IMR-90 (cell line): ENCODE measurements around the gene AKNA. TPM values are rescaled to one million over a fixed set of nuclear protein-coding genes. Genes with fewer than 3 reads are reported as not detected.

ENCODE experiments used
- ATAC-seq: fragments of 200-7000 bp; cut with Tn5 transposase; 2 replicates; pipeline ENCODE4 v1.9.1; 2020; ENCODE audit warnings: low read depth, mild to moderate bottlenecking, moderate library complexity
- BruUV-seq: library from RNA; stranded (reverse); fragments of 400-500 nt; replicated peaks from 2 replicates; lab custom pipeline; 2021; lab: Mats Ljungman, UMichigan
- CTCF ChIA-PET: fragments of 300-600 bp; formaldehyde crosslinking; extraction: SDS; loops from one replicate; lab custom pipeline; 2021; ENCODE audit warnings: antibody characterized with exemption; lab: Yijun Ruan, JAX
- POLR2A ChIA-PET: fragments of 300-600 bp; sonication (Branson Sonifier 250); formaldehyde crosslinking; loops from one replicate; lab custom pipeline; 2022; ENCODE audit warnings: antibody characterized with exemption; ENCODE audit not compliant: unreplicated experiment; lab: Charles Lee
- DNase-seq: peaks from one replicate; pipeline ENCODE4 v3.0.0; 2013
- H2AFZ ChIP-seq: replicated peaks from 2 replicates; pipeline ENCODE3; 2013; ENCODE audit warnings: low read length, mild to moderate bottlenecking; ENCODE audit not compliant: poor library complexity
- H2AK5ac ChIP-seq: 2 replicates; pipeline ENCODE4 v1.6.1; 2013; ENCODE audit warnings: low read depth, low read length, inconsistent platforms
- H2AK9ac ChIP-seq: replicated peaks from 2 replicates; pipeline ENCODE3; 2013; ENCODE audit warnings: mild to moderate bottlenecking, low read depth, low read length, moderate library complexity; ENCODE audit not compliant: poor library complexity
- H2BK120ac ChIP-seq: 2 replicates; pipeline ENCODE4 v1.6.1; 2013; ENCODE audit warnings: low read depth, low read length, inconsistent platforms
- H2BK15ac ChIP-seq: 3 replicates; pipeline ENCODE4 v1.6.1; 2013; ENCODE audit warnings: low read depth, low read length, inconsistent platforms
- H2BK20ac ChIP-seq: 2 replicates; pipeline ENCODE4 v1.6.1; 2013; ENCODE audit warnings: low read depth, mild to moderate bottlenecking, inconsistent platforms, low read length, moderate library complexity
- H2BK5ac ChIP-seq: 2 replicates; pipeline ENCODE4 v1.6.1; 2013; ENCODE audit warnings: mild to moderate bottlenecking, low read depth, low read length, inconsistent platforms; ENCODE audit not compliant: poor library complexity, severe bottlenecking
- H3K14ac ChIP-seq: replicated peaks from 2 replicates; pipeline ENCODE4 v1.6.1; 2013; ENCODE audit warnings: low read depth, low read length, inconsistent platforms
- H3K18ac ChIP-seq: 2 replicates; pipeline ENCODE4 v1.6.1; 2013; ENCODE audit warnings: low read depth, low read length, control low read depth
- H3K23ac ChIP-seq: 2 replicates; pipeline ENCODE4 v1.6.1; 2013; ENCODE audit warnings: low read depth, low read length, inconsistent platforms
- H3K27ac ChIP-seq: 2 replicates; pipeline ENCODE4 v1.5.1; 2013; ENCODE audit warnings: mild to moderate bottlenecking, control low read depth, low read length; ENCODE audit not compliant: insufficient read depth
- H3K27me3 ChIP-seq: 2 replicates; pipeline ENCODE4 v1.6.1; 2013; ENCODE audit warnings: low read length; ENCODE audit not compliant: control insufficient read depth, insufficient read depth
- H3K36me3 ChIP-seq: 2 replicates; pipeline ENCODE4 v1.6.1; 2013; ENCODE audit warnings: low read length, mixed read lengths; ENCODE audit not compliant: control insufficient read depth, insufficient read depth
- H3K4ac ChIP-seq: 2 replicates; pipeline ENCODE4 v1.6.1; 2013; ENCODE audit warnings: low read depth, low read length, inconsistent platforms
- H3K4me1 ChIP-seq: 2 replicates; pipeline ENCODE4 v1.6.1; 2013; ENCODE audit warnings: low read length, mixed read lengths; ENCODE audit not compliant: control insufficient read depth, insufficient read depth
- H3K4me2 ChIP-seq: 2 replicates; pipeline ENCODE4 v1.6.1; 2013; ENCODE audit warnings: low read depth, mild to moderate bottlenecking, control low read depth, low read length, moderate library complexity
- H3K4me3 ChIP-seq: 2 replicates; pipeline ENCODE4 v1.5.1; 2013; ENCODE audit warnings: low read depth, mild to moderate bottlenecking, control low read depth, low read length, moderate library complexity; ENCODE audit not compliant: insufficient read depth
- H3K56ac ChIP-seq: 2 replicates; pipeline ENCODE4 v1.6.1; 2013; ENCODE audit warnings: low read length, inconsistent platforms; ENCODE audit not compliant: insufficient read depth; ENCODE audit errors: extremely low read depth
- H3K79me1 ChIP-seq, 2 experiments: 2 replicates each; pipeline ENCODE4 v1.6.1; 2013; ENCODE audit warnings: low read length in 2 of 2, inconsistent platforms in 1 of 2, low read depth in 1 of 2
- H3K9ac ChIP-seq: 2 replicates; pipeline ENCODE4 v1.6.1; 2013; ENCODE audit warnings: low read depth, low read length, control low read depth
- H3K9me1 ChIP-seq: 2 replicates; pipeline ENCODE4 v1.6.1; 2013; ENCODE audit warnings: low read length, inconsistent platforms; ENCODE audit not compliant: insufficient read depth
- H3K9me3 ChIP-seq: 2 replicates; pipeline ENCODE4 v1.6.1; 2013; ENCODE audit warnings: low read length; ENCODE audit not compliant: control insufficient read depth, insufficient read depth
- H4K20me1 ChIP-seq: 2 replicates; pipeline ENCODE4 v1.6.1; 2013; ENCODE audit warnings: low read length, inconsistent platforms; ENCODE audit not compliant: insufficient read depth
- H4K5ac ChIP-seq: 2 replicates; pipeline ENCODE4 v1.6.1; 2013; ENCODE audit warnings: mild to moderate bottlenecking, low read depth, low read length, control low read depth
- H4K8ac ChIP-seq, 2 experiments: 2 replicates each; pipeline ENCODE4 v1.6.1; 2013; ENCODE audit warnings: low read depth in 2 of 2, low read length in 2 of 2, control low read depth in 1 of 2, inconsistent platforms in 1 of 2
- H4K91ac ChIP-seq: 2 replicates; pipeline ENCODE4 v1.6.1; 2013; ENCODE audit warnings: low read depth, low read length, inconsistent platforms; ENCODE audit not compliant: insufficient read depth
- CEBPB ChIP-seq: IDR thresholded peaks from 2 replicates; pipeline ENCODE4 v1.6.1; 2012; ENCODE audit warnings: low read depth, low read length, improper control_type of control experiment
- ELK1 ChIP-seq: fragments of 150-350 bp; IDR thresholded peaks from 2 replicates; pipeline ENCODE4 v1.6.1; 2016; ENCODE audit warnings: low read depth, mild to moderate bottlenecking, low read length, moderate library complexity, borderline replicate concordance
- FOS ChIP-seq: fragments of 150-350 bp; IDR thresholded peaks from 2 replicates; pipeline ENCODE4 v1.6.1; 2016; ENCODE audit warnings: low read depth, low read length
- MAFK ChIP-seq: IDR thresholded peaks from 2 replicates; pipeline ENCODE4 v1.6.1; 2012; ENCODE audit warnings: low read depth, low read length, improper control_type of control experiment
- MAZ ChIP-seq: IDR thresholded peaks from 2 replicates; pipeline ENCODE4 v1.6.1; 2012; ENCODE audit warnings: low read depth, mild to moderate bottlenecking, low read length, improper control_type of control experiment, moderate library complexity, borderline replicate concordance
- MXI1 ChIP-seq: IDR thresholded peaks from 2 replicates; pipeline ENCODE4 v1.6.1; 2012; ENCODE audit warnings: low read depth, mild to moderate bottlenecking, low read length, moderate library complexity, borderline replicate concordance
- NFE2L2 ChIP-seq: fragments of 150-350 bp; IDR thresholded peaks from 2 replicates; pipeline ENCODE4 v1.6.1; 2016; ENCODE audit warnings: low read depth, mild to moderate bottlenecking, low read length
- POLR2A ChIP-seq: IDR thresholded peaks from 2 replicates; pipeline ENCODE4 v1.6.1; 2012; ENCODE audit warnings: mild to moderate bottlenecking, low read depth, low read length
- RAD21 ChIP-seq: IDR thresholded peaks from 2 replicates; pipeline ENCODE4 v1.6.1; 2012; ENCODE audit warnings: low read length, improper control_type of control experiment
- RCOR1 ChIP-seq: IDR thresholded peaks from 2 replicates; pipeline ENCODE4 v1.6.1; 2012; ENCODE audit warnings: mild to moderate bottlenecking, low read length, improper control_type of control experiment; ENCODE audit not compliant: insufficient replicate concordance
- RFX5 ChIP-seq: IDR thresholded peaks from 2 replicates; pipeline ENCODE4 v1.8.0; 2012; ENCODE audit warnings: low read depth, mild to moderate bottlenecking, low read length, moderate library complexity
- SMC3 ChIP-seq: fragments of 150-350 bp; IDR thresholded peaks from 2 replicates; pipeline ENCODE4 v1.6.1; 2016; ENCODE audit warnings: low read depth, mild to moderate bottlenecking, antibody characterized with exemption, low read length, moderate library complexity
- USF2 ChIP-seq: fragments of 150-350 bp; IDR thresholded peaks from 2 replicates; pipeline ENCODE4 v1.6.1; 2017; ENCODE audit warnings: mild to moderate bottlenecking, antibody characterized with exemption, low read length, low read depth
- WGBS, 2 experiments: methylation state at CpG; one replicate each; pipeline versions ENCODE4 v1.1.5 to v1.1.7; 2013; ENCODE audit warnings: missing lambda C conversion rate in 2 of 2; ENCODE audit not compliant: insufficient read length in 1 of 2; ENCODE audit errors: extremely low coverage in 2 of 2; 5-methylcytosine and 5-hydroxymethylcytosine counted together
- dilution Hi-C: fragments of 300-500 bp; cut with HindIII; formaldehyde crosslinking; loops from one replicate; pipeline ENCODE4 v1.14.3; 2018; ENCODE audit warnings: low sequenced_read_pairs; ENCODE audit not compliant: unreplicated experiment
- in situ Hi-C: fragments of 300-500 bp; cut with MboI; formaldehyde crosslinking; loops from 3 replicates; pipeline ENCODE4 v1.14.3; 2019; ENCODE audit warnings: low sequenced_read_pairs, inconsistent platforms, mixed read lengths
- intact Hi-C: fragments of 100-400 bp; cut with micrococcal nuclease; formaldehyde crosslinking; loops from 2 replicates; pipeline ENCODE4 v1.10.0; 2022
- polyA plus RNA-seq, 3 experiments: library from polyadenylated mRNA; depleted of rRNA; stranded (reverse); fragments of >200 nt; gene quantifications; 2 replicates each; pipeline ENCODE4 v1.2.3, GENCODE V29; 2012; ENCODE audit warnings: low replicate concordance in 1 of 3
- total RNA-seq: library from RNA; depleted of rRNA; stranded (reverse); fragments of >200 nt; gene quantifications from 2 replicates; pipeline ENCODE4 v1.2.3, GENCODE V29; 2012

Gene AKNA
- total and polyA plus RNA-seq, 2 of the 4 experiments (the other 2 are of a cell fraction) = 2.7 to 7.3 TPM

GRCh38 chr9:114370251-114370967 lies 17.4 kb downstream of the AKNA start (continued):
- no peak for TF ChIP-seq CEBPB

- H3K4me1 ChIP-seq = peaks cover 7% of the 10 kb centered on the region
- dilution Hi-C loops = no loop called here
- no peak overlapping the region for H4K5ac ChIP-seq
- POLR2A ChIA-PET = no interaction called here
- no peak overlapping the region for H2AK9ac ChIP-seq
- no peak overlapping the region for H3K9ac ChIP-seq
- H3K56ac ChIP-seq = no peak overlapping the region
- no peaks in the 10 kb centered on the region; the same call in 1 of the 2 replicates for H4K20me1 ChIP-seq
- H3K4me3 ChIP-seq = no peak overlapping the region
- no peak overlapping the region for H2BK120ac ChIP-seq
- no peak overlapping the region; the same call in 1 of the 2 replicates for H2AK5ac ChIP-seq
- DNase-seq = no peak
- CTCF ChIA-PET = no interaction called here
- TF ChIP-seq SMC3 (no peak), POLR2A (no peak), CEBPB (no peak), RCOR1 (no peak), RAD21 (no peak), NFE2L2 (no peak), MAZ (no peak), MAFK (no peak), USF2 (no peak), MXI1 (no peak), RFX5 (no peak), FOS (no peak), ELK1 (no peak)
- in situ Hi-C loops = no loop called here
- no TSS peak for BruUV-seq
- H2AFZ ChIP-seq = no peak overlapping the region
- no peak overlapping the region; the same call in 1 of the 2 replicates for H3K4ac ChIP-seq
- no peak overlapping the region for H4K8ac ChIP-seq
- no peak overlapping the region for H2BK20ac ChIP-seq
- no peak for ATAC-seq
- H3K79me1 ChIP-seq = peaks cover 6 to 19% of the 10 kb centered on the region in 2 experiments; a peak in 3 of 4 replicates
- no peak overlapping the region for H4K91ac ChIP-seq
- H3K27ac ChIP-seq = no peak overlapping the region
- H2BK15ac ChIP-seq = no peak overlapping the region
- H2BK5ac ChIP-seq = no peak overlapping the region
- H3K18ac ChIP-seq = no peak overlapping the region
- H3K27me3 ChIP-seq = no peaks in the 10 kb centered on the region
- no peak overlapping the region for H3K23ac ChIP-seq
- no peaks in the 10 kb centered on the region for H3K9me3 ChIP-seq
- H3K36me3 ChIP-seq = peaks cover 40% of the 10 kb centered on the region
- peaks cover 15% of the 10 kb centered on the region for H3K9me1 ChIP-seq
- 97% methylated on average over 3 of the region's 9 CpGs; no CpG with 5 or more reads in 1 of the 2 experiments for WGBS, 2 experiments
- H3K14ac ChIP-seq = no peak overlapping the region
- no peak overlapping the region for H3K4me2 ChIP-seq
- intact Hi-C loops = no loop called here
Observed at GRCh38 chr9:114369216-114370130, 18.3 kb downstream of the AKNA start.
